Tongue (tissue), 2 donors: ENCODE results near the gene TBC1D10B. TPM values are rescaled to one million over a fixed set of nuclear protein-coding genes. Genes with fewer than 3 reads are reported as not detected.

Experiments used
- DNase-seq: peaks from one replicate; pipeline ENCODE4 v3.0.0-alpha.2; 2015
- total RNA-seq: library from RNA; depleted of rRNA; stranded (reverse); fragments of >200 nt; gene quantifications from one replicate; pipeline ENCODE4 v1.2.3, GENCODE V29; 2014

The TBC1D10B gene
- 40.0 TPM for total RNA-seq

- DNase-seq, result peak; percentile 100
These were observed at the start of gene TBC1D10B for GRCh38 chr16:30370456-30371247. TSS of gene TBC1D10B (minus strand) at chr16:30370494. CDS start at chr16:30370183, 311 bp downstream.

- DNase-seq, result no peak
These were observed 48.3 kb upstream of the TBC1D10B start for GRCh38 chr16:30418350-30419181.

- peak; percentile 95 for DNase-seq
These were observed 47.4 kb upstream of the TBC1D10B start for GRCh38 chr16:30417529-30418349.

GRCh38 chr16:30416624-30417528 lies 46.6 kb upstream of the TBC1D10B start:
- DNase-seq, result peak; percentile 18

GRCh38 chr16:30416047-30416603 lies 45.8 kb upstream of the TBC1D10B start:
- DNase-seq, result no peak

- no peak for DNase-seq
These were observed 43.9 kb upstream of the TBC1D10B start for GRCh38 chr16:30414159-30414558.

- DNase-seq, result no peak
These were observed 43.0 kb upstream of the TBC1D10B start for GRCh38 chr16:30413112-30413806.

- DNase-seq, result peak; percentile 96
These were observed 39.1 kb upstream of the TBC1D10B start for GRCh38 chr16:30409125-30410060.

GRCh38 chr16:30407804-30408534 lies 37.7 kb upstream of the TBC1D10B start:
- no peak for DNase-seq

- peak; percentile 95 for DNase-seq
These were observed 37.0 kb upstream of the TBC1D10B start, which contains the start of gene ZNF771 for GRCh38 chr16:30407102-30407803. TSS of gene ZNF771 (plus strand) at chr16:30407606. CDS start at chr16:30408054, 448 bp downstream.

- no peak for DNase-seq
These were observed 36.5 kb upstream of the TBC1D10B start for GRCh38 chr16:30406795-30407101.

- no peak for DNase-seq
These were observed 31.6 kb upstream of the TBC1D10B start for GRCh38 chr16:30401768-30402425.

- no peak for DNase-seq
These were observed 29.3 kb upstream of the TBC1D10B start for GRCh38 chr16:30399435-30400186.

- DNase-seq, result no peak
These were observed 28.6 kb upstream of the TBC1D10B start for GRCh38 chr16:30398661-30399434.

GRCh38 chr16:30397776-30398660 lies 27.7 kb upstream of the TBC1D10B start:
- no peak for DNase-seq
